Measurements from ENCODE around the gene COL11A2.

The COL11A2 gene

GRCh38 chr6:33147807-33148666, 44.2 kb downstream of the COL11A2 start:
- TF ChIP-seq CTCF (IDR thresholded peaks at IDR 0.05; ENCODE audit: insufficient read depth, low read depth, low read length, missing control alignments), result peak; percentile 89
- no peak overlapping the region for H3K4me3 ChIP-seq (ENCODE audit: low read length)
- peak; percentile 56 for DNase-seq (ENCODE audit: low read depth)

GRCh38 chr6:33144373-33144772, 47.9 kb downstream of the COL11A2 start:
- H3K4me3 ChIP-seq (ENCODE audit: low read length), result no peak overlapping the region
- DNase-seq (ENCODE audit: low read depth), result peak; percentile 36
- TF ChIP-seq CTCF (IDR thresholded peaks at IDR 0.05; ENCODE audit: insufficient read depth, low read depth, low read length, missing control alignments), result peak; percentile 7

- DNase-seq (ENCODE audit: low read depth), result no peak
- no peak for TF ChIP-seq CTCF (IDR thresholded peaks at IDR 0.05; ENCODE audit: insufficient read depth, low read depth, low read length, missing control alignments)
- no peak overlapping the region for H3K4me3 ChIP-seq (ENCODE audit: low read length)
These were observed 49.0 kb downstream of the COL11A2 start for GRCh38 chr6:33143113-33143770.

GRCh38 chr6:33142501-33143070, 49.7 kb downstream of the COL11A2 start:
- no peak overlapping the region for H3K4me3 ChIP-seq (ENCODE audit: low read length)
- DNase-seq (ENCODE audit: low read depth), result no peak
- TF ChIP-seq CTCF (IDR thresholded peaks at IDR 0.05; ENCODE audit: insufficient read depth, low read depth, low read length, missing control alignments), result no peak

- no peak for TF ChIP-seq CTCF (IDR thresholded peaks at IDR 0.05; ENCODE audit: insufficient read depth, low read depth, low read length, missing control alignments)
- DNase-seq (ENCODE audit: low read depth), result no peak
- H3K4me3 ChIP-seq (ENCODE audit: low read length), result no peak overlapping the region
These were observed 51.7 kb downstream of the COL11A2 start for GRCh38 chr6:33140556-33140955.

GRCh38 chr6:33139596-33140206, 52.6 kb downstream of the COL11A2 start:
- no peak for TF ChIP-seq CTCF (IDR thresholded peaks at IDR 0.05; ENCODE audit: insufficient read depth, low read depth, low read length, missing control alignments)
- H3K4me3 ChIP-seq (ENCODE audit: low read length), result no peak overlapping the region
- DNase-seq (ENCODE audit: low read depth), result no peak
